Vagina (tissue), 2 donors: ENCODE results near the gene HTRA3.

Experiments
- POLR2A ChIP-seq, 2 donors: fragments of 450-650 bp; IDR thresholded peaks; one replicate each; pipeline ENCODE4 v1.6.1; 2017; ENCODE audit warnings: antibody characterized with exemption in 2 of 2, mild to moderate bottlenecking in 2 of 2, moderate library complexity in 2 of 2
- POLR2AphosphoS5 ChIP-seq, 2 donors: sonication (generic); formaldehyde crosslinking; IDR thresholded peaks; one replicate each; pipeline ENCODE4 v1.9.0; 2017; ENCODE audit warnings: antibody characterized with exemption in 2 of 2, mild to moderate bottlenecking in 2 of 2, low read depth in 1 of 2; ENCODE audit not compliant: insufficient read depth in 1 of 2
- TF ChIP-seq, protein P1 (sequence below), 3 experiments: fragments of 450-650 bp in 2 of 3; fragments of 200-600 bp in 1 of 3; sonication (generic) in 1 of 3; IDR thresholded peaks; one replicate each; pipeline ENCODE4 v1.5.1; 2017 to 2019; ENCODE audit warnings: antibody characterized with exemption in 3 of 3, mild to moderate bottlenecking in 2 of 3, moderate library complexity in 2 of 3

DNA sequence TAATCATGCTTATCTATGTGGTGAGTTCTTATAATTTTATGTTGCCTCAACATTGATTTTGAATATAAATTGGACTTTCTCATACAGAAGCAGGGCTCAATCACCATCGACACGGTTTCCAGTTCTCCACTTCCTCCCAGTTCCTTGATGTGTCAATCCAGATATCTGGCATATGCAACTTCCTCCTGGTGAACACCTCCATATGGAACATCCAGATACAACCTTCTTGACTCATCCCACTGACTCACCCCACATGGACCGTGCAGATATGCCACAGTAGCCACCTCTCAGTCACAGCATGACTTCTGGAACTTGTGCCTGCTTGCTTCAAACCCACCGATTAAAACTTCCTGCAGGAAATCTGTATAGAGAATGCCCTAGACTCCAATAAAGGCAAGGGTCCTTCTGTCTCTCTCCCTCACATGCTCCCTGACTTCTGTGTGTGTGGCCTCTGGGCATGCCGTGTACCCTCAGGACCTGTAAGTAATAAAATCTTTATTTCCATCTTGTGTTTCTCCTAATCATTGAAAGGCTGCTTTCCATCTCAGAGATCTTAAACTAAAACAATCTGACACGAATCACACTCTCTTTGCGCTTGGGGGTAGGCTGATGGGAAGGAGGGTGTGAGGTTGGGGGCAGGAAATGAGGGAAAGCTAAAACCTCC lies 67.0 kb downstream of the HTRA3 start:
- TF ChIP-seq, protein P1, sequence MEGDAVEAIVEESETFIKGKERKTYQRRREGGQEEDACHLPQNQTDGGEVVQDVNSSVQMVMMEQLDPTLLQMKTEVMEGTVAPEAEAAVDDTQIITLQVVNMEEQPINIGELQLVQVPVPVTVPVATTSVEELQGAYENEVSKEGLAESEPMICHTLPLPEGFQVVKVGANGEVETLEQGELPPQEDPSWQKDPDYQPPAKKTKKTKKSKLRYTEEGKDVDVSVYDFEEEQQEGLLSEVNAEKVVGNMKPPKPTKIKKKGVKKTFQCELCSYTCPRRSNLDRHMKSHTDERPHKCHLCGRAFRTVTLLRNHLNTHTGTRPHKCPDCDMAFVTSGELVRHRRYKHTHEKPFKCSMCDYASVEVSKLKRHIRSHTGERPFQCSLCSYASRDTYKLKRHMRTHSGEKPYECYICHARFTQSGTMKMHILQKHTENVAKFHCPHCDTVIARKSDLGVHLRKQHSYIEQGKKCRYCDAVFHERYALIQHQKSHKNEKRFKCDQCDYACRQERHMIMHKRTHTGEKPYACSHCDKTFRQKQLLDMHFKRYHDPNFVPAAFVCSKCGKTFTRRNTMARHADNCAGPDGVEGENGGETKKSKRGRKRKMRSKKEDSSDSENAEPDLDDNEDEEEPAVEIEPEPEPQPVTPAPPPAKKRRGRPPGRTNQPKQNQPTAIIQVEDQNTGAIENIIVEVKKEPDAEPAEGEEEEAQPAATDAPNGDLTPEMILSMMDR (IDR thresholded peaks at IDR 0.05): no peak
- TF ChIP-seq POLR2AphosphoS5 (IDR thresholded peaks at IDR 0.05; ENCODE audit: insufficient read depth in 1 of 2, low read depth in 1 of 2): no peak
- TF ChIP-seq POLR2A (IDR thresholded peaks at IDR 0.05): no peak
